HL-60/S4 treated with phorbol 12-myristate 13-acetate at 8.2 ng/mL for 4 days and 3 days (cell line): ENCODE measurements around the gene ST8SIA1.

Experiments
- in situ Hi-C: fragments of 300-500 bp; cut with MboI; formaldehyde crosslinking; loops from 2 replicates; pipeline ENCODE4 v1.15.0; 2022; ENCODE audit warnings: low sequenced_read_pairs

ST8SIA1 gene

DNA sequence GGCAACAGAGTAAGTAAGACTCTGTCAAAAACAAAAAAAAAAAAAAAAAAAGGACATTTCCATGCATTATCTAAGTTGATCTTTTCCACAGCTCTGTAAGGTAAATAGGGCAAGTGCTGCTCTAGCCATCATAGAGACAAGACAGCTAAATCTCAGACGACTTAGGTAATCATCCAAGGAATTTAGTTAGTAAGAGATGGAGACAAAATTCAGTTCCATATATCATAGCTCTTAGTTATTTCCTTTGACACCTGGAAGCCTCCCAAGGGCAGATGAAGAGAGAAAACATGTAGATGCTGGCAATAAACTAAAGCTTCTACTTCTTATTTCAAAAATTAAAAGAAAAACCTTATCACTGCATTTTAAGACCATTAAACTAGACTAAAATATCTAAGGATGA, 48.7 kb downstream of the ST8SIA1 start:
- in situ Hi-C loops: no loop called here

DNA sequence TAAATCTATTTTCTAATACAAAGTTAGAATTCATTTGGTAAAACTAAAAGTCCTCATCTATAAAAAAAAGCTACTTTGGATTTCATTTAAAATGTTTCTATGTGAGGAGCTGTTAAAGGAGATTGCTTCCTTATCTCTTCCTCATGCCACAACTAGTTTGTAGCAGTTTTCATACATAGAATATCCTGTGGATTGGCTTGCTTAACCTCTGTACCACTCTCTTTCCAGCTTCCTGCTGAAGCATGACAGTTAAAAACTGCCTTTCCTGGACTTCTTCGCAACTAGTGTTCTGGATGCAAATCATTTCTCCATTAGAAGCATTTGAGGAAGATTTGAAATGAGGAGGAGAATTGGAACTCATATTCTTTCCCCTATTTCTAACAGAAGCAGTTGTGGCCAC, 49.6 kb downstream of the ST8SIA1 start:
- in situ Hi-C loops: no loop called here

DNA sequence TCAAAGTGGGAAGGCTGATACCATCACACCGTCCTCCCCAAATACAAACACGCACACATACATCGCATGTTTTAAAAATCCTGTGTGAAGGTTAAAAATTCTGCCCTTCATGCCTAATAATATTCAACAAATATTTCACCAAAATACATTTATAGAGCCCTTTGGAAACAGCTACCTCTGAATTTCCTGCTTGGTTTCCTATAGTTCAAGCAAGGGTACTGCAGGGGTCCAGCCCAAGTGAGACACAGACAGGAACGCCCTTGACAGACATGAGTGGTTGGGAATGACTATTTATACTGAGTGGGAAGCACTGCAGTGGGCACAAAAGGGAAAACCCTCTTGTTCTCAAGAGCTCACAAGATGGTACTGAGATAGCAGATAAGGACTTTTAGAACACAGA, 51.0 kb downstream of the ST8SIA1 start:
- in situ Hi-C loops: no loop called here

DNA sequence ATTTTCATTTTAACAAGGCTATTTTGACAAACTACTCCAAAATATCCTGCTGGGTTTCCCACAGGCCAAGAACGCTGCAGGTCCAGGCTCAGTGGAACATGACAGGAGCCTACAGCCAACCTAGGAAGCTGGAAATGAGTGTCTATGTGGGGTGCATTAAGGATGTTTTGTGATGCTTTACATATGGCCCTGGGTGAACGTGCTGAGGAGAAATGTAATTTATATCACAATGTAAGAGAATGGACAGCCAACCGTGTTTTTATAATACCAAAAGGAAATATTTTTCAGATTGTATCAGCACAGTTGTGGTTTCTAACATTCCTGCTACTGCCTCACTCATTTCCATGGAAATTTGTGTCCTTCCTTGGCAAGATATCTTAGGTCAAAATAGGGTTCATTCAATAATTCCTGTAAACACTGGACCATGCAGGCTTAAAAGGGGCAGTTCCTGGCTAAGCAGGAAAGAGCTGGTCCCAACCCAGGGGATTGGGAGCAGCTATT, 51.5 kb downstream of the ST8SIA1 start:
- in situ Hi-C loops: no loop called here

DNA sequence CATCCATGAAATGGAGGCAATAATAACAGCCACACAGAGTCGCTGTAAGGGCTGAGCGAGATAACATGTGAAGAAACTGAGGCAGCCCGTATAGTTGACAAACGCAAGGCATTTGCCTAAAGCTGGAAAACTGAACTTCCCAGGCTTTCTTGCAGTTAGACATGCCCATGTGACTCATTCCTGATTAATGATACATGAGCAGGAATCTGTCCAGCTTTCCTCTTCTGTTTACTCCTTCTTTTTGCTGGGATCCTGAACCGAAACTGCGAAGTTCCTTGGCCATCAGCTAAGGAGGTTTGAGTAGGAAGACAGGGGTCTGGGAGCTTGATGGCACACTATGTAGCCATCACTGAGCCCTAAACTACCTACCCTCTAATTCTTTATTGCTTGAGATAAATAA, 52.2 kb downstream of the ST8SIA1 start:
- in situ Hi-C loops: no loop called here

DNA sequence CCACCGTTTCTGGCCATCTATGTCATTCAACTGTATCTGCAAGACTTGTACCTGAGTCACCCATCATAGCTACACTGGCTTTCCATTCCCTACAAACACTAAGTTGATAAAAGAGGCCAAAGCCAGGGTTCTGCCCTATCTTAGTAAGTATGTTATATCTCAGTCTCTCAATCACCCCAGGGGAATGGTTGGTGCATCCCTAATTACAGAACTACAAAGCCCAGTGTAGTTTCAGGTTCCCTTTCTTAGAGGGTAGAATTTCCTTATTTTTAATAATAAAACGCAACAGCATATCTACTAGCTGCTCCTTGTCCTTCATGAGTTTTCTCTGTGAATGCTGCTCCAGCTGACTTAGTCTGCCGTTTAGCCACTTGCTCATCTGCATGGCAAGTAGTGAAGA, 57.6 kb downstream of the ST8SIA1 start:
- in situ Hi-C loops: no loop called here

DNA sequence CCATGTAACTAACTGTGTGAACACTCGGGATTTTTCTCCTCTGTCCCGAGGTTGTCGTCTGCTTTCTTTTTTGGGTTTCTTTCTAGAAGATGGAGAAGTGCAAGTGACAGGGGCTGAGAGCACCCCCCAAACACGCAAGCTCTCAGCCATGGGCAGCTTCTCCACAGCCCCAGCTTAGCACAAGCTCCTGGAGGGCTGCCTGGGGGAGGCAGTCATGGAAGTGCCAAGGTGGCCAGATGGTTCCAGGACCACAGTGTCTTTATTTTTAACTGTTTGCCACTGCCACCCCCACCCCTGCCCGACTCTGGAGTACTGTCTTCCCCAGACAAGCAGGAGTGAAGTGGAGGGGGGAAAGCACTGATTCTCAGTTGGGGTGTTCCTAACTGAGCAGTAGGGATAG, 58.2 kb downstream of the ST8SIA1 start:
- in situ Hi-C loops: no loop called here

DNA sequence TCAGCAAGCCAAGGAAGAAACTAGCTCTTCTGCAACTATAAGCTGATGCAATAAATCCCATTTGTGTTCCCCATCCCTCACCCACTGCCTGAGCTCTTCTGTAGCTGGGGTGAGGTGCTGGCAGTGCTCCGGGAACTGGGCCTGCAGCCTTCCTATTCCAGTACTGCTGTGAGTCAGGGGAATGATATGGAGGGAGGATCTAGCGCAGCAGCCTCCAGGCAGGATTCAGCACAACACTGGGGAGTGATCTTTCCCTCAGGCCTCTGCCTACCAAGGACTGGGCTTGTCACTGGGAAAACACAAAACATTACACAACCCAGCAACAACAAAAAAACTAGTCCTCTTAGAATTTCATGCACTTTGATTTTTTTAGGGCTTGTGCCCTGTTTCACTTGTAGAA, 58.7 kb downstream of the ST8SIA1 start:
- in situ Hi-C loops: no loop called here

DNA sequence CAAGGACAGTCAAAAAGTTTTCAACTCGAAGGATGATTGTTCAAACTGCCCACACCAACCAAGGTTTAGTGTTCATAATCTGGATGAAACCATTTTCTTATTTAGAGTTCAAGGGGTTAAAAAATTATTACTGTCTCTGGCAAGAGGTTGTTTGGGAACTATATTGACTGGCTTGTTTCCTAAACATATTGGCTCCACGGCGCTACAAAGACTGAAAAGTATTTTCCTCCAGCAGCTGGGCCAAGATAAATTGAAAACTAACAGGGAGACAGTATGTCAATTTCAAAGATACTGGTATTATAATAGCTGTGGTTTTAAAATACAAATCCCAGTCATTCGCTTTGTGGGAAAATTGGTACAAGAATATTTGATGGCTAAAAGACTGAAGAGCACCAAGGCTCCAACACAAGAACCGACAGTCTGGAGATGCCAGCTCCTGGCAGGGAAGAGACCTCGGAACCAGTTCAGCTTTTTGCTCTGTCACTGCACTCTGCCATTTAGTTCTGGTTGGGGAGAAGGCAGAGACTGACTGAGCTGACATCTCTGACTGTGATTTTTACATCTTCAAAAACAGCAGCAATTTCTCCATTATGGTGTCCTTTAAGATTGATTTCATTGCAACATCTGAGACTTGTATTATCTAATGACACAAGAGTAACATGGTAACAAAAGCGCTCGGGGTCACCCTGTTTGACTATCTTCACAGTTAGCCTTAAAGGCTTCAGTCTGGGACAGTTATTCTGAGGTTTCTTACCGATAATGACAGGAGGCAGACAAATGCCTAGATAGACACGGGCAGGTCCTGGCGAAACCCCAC, 62.0 kb downstream of the ST8SIA1 start:
- in situ Hi-C loops: no loop called here

DNA sequence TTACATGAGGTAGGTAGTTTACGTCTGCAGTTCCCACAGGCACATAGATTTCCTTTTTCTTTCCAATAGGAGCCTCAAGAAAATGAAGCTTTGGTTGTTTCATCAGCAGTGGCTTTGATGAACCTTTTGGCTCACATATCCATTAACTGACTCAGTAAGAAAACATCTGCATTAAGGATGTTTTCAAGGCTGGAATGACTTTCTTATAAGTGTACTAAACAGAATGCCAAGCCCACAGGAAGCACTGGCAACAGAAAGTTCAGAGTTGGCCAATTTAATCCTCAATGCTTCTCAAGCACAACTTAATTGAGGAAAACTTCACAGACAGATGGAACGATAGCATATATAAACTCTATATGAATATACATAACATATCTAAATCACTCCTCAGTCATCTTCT, 63.5 kb downstream of the ST8SIA1 start:
- in situ Hi-C loops: no loop called here

DNA sequence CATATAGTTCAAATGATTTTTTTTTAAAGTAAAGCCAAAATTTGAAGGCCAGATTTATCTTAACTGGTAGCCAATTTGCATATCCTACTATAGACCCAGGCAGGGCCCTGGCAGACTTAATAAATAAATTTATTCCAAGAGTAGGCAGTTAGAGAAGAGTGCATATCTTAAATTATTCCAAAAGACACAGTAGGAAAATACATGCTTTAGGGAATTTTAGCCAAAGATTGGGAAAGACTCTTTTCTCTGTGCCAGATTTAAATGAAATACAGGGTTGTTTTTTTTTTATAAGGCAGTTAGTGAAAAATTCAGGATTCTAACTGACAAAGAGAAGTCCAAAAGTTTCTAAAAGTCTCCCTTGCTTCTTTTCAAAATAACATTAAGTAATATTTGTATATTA, 65.5 kb downstream of the ST8SIA1 start:
- in situ Hi-C loops: no loop called here

DNA sequence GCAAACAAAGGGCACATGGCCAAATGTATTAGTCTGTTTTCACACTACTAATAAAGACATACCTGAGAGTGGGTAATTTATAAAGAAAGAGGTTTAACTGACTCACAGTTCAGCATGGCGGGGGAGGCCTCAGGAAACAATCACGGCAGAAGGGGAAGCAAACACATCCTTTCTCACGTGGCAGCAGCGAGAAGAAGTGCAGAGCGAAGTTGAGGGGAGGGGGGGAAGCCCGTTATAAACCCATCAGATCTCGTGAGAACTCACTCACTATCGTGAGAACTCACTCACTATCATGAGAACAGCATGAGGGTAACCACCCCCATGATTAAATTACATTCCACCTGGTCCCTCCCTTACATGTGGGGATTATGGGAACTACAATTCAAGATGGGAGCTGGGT, 66.1 kb downstream of the ST8SIA1 start:
- in situ Hi-C loops: no loop called here

DNA sequence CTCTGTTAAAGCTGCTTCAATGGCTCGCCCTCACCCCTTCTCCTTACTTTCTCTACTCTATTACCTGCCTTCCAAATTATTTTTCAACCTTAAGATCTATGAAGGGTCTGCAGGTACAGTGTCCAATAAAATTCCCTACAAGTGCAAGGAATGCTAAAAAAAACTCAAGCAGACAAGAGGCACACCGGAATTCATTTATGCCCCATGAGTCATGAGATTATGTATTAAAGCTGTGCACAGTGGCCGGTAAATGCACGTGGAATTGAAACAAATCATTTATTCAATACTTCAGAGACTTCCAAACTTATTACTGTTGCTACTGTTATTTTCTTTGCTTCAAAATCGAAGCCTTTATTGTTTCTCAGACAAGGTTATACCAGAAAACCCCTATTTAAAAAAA, 68.4 kb downstream of the ST8SIA1 start:
- in situ Hi-C loops: no loop called here

DNA sequence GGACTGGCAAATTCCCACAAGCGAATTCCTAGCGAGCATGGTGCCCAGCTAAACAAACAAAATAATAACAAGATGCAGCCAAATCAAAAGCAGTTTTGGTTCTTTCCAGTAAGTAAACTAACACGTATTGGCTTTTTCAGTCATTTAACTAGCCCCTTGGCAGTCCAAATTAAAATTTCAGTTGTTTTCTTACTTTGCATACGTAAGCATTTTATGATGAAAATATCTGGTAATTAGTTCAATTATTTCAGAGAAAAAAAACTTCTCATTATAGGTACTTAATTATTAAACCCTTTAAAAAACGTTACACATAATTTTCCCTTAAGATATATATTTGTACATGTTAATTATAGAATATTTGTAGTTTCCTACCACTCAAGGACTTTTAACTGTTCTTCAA, 70.1 kb downstream of the ST8SIA1 start:
- in situ Hi-C loops: no loop called here

DNA sequence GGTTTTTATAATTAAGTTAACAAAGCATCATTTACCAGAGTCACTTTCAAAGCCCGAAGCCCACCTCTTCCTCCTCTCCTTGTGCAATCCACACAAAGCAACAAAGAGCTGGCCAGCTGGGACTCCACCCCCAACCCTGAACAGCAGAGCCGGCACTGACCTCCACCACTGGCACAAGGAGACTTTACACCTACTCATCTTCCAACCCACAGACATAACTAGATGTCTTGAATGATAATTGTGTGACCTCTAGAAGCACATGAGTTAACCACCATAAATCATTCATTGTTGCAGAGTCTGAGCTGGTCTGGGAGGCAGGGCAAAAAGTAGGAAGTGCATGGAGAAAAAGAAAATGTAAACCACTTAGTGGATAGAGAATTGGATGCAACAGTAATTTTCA, 72.2 kb downstream of the ST8SIA1 start:
- in situ Hi-C loops: no loop called here

DNA sequence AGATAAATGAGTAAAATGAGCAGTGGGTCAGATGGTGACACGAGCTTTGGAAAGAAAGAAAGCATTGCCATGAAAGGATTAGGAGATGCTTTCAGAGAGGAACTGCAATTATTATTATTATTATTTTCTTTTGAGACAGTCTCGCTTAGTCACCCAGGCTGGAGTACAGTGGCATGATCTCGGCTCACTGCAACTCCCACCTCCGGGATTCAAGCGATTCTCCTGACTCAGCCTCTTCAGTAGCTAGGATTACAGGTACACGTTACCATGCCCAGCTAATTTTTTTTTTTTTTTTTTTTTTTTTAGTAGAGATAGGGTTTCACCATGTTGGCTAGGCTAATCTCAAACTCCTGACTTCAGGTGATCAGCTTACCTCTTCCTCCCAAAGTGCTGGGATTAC, 77.4 kb downstream of the ST8SIA1 start:
- in situ Hi-C loops: no loop called here

DNA sequence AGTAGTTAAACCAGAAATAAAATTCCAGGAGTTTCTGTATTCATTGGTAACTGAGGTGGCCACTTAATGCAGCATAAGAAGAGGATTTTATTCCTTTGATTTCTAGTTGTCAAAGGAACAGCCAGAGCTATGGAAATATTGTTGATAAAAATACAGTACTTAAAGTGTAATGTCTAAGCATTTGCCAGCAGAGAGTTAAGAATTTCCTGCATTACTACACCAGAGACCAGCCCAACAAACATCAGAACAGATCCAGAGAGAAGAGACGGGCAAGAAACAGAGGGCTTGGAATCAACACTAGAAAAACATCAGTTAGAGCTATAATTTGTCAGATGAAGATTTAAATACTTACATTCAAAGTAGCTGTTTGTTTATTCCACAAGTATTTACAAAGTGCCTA, 77.9 kb downstream of the ST8SIA1 start:
- in situ Hi-C loops: no loop called here

DNA sequence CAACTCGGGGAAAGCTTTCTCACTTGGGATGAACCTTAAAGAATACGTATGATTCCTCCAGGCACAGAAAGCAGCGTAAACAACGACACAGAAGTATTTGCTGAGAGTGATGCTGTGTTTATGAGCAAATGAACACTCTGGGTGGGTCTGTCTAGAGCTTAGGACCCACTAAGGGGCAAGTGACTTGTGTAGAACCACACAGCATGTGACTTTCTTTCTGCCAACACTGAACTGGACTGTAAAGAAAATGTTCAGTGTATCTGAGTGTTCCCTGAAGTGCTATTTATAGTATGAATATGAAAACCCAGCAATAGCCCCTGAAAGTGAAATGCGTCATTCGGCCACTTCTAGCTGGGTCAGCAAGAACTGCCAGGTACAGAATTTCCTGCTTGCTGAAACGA, 78.5 kb downstream of the ST8SIA1 start:
- in situ Hi-C loops: no loop called here

DNA sequence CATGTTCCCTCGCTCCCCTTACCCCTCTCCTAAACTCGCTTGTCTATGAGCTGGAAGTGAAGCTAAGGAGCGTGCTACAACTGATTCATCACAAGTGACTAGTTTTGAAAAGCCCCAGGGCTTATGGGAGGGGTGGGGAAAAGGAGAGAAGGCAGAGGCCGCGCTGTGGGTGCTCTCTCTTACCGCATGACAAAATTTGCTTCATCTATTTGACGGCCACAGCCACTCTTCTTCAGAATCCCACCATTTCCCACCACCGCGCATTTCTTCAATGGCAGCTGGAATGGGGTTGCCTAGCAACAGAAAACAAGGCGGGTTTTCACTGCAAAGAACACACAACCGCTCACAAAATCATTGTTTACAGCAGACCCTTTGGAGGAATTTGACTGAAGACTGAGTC, 79.4 kb downstream of the ST8SIA1 start:
- in situ Hi-C loops: no loop called here

DNA sequence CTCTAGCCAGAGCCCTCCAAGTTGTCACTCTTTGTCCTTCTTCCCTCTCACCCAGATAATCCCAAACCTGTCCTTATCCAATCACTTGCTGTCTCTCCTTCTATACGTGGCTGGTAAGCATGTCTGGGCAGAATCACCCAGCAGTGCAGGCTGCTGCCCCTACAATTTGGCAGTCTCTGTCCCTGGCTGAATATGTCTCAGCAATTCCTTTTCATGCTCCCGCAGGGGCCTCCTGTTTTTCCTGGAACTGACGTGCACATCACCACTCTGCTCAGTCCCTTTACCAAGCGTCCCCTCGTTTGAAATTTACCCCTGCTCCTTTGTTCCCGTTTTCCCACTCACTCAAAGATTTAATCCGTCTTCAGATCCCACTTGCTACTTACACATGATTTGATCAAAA, 80.0 kb downstream of the ST8SIA1 start:
- in situ Hi-C loops: no loop called here

DNA sequence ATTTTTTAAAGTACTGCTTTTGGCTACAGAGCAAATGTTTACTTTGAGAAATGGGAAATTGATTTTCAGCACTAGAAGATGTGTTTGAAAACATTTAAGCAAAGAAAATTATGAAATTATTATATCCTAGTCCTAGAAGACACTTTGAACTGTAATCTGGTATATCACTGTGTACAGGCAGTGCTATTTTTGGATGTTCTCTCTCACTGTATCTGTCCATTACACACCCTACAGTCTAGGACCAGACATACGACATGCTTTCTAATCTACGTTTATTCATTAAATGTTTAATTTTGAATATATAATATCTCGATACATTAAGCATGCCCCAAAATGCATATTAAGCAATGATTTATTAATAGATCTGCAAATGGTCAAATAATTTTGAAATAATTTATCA, 82.5 kb downstream of the ST8SIA1 start:
- in situ Hi-C loops: no loop called here

DNA sequence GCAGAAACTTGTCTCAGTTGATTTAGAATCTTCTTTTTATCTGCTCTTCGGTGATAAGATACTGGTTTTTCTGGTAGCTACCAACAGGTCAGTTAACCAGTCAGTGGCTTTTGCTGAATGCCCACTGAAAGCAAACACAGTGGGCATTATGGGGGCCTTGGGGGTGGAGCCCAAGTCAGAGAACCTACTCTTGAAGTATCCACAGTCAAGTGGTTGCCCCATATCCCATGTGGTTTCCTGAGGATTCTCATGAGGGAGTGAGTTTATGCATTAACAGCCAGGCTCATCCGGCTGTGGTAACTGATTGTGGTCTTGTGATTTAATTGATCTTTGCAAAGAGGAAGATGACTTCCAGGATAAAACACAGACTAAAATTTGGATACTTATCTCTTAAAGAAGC, 83.7 kb downstream of the ST8SIA1 start:
- in situ Hi-C loops: no loop called here

DNA sequence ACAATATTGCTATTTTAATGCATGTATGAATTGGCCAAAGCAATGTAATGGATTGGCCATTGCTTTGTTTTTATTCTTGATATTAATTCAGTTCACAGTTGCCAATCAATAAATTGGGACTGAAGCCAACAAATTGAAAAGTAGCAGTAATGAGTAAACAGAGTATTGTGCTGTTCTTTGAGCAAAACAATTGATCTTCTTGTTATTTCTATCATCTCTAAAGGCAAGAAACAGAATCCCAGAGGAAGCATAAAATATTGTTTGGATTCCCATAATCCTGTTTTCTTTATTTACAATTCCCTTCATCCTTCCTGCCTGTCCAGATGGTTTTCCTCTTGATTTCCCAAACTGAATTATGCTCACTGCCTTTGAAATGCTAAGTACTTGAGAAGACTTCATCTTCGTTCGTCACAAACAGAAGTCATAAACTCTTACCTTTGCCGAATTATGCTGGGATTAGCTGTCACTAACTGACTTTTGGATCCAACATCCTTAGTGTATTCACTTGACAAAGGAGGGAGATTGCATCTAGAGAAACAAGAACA, 85.9 kb downstream of the ST8SIA1 start:
- in situ Hi-C loops: no loop called here
